Upper lobe of left lung (tissue), 6 donors: ENCODE data around the gene CRIP3. TPM values are rescaled to one million over a fixed set of nuclear protein-coding genes. Genes with fewer than 3 reads are reported as not detected.

ENCODE experiments used
- ATAC-seq, 2 donors: fragments of 200-7000 bp; cut with Tn5 transposase; one replicate each; pipeline ENCODE4 v1.9.1; 2022; ENCODE audit warnings: mild to moderate bottlenecking in 2 of 2, moderate library complexity in 2 of 2; ENCODE audit not compliant: low FRiP score in 2 of 2
- DNase-seq, 2 donors: peaks; one replicate each; pipeline ENCODE4 v3.0.0-alpha.2; 2019 to 2020
- H3K27ac ChIP-seq, 4 donors: fragments of 200-600 bp; sonication (generic); one replicate each; pipeline ENCODE4 v1.5.1; 2016 to 2019
- H3K27me3 ChIP-seq, 4 donors: fragments of 200-600 bp; sonication (generic); one replicate each; pipeline ENCODE4 v1.5.1; 2017 to 2019
- H3K36me3 ChIP-seq, 4 donors: fragments of 200-600 bp; sonication (generic); one replicate each; pipeline ENCODE4 v1.5.1; 2016 to 2019
- H3K4me1 ChIP-seq, 4 donors: fragments of 200-600 bp; sonication (generic); one replicate each; pipeline ENCODE4 v1.5.1; 2018 to 2019
- H3K4me3 ChIP-seq, 4 donors: fragments of 200-600 bp; sonication (generic); one replicate each; pipeline ENCODE4 v1.5.1; 2017 to 2019; ENCODE audit warnings: mild to moderate bottlenecking in 2 of 4, moderate library complexity in 1 of 4
- H3K9me3 ChIP-seq, 4 donors: fragments of 200-600 bp; sonication (generic); one replicate each; pipeline ENCODE4 v1.5.1; 2018 to 2019
- EP300 ChIP-seq, 4 donors: sonication (generic); formaldehyde crosslinking; IDR thresholded peaks; one replicate each; pipeline ENCODE4 v1.5.1; 2017; ENCODE audit warnings: antibody characterized with exemption in 4 of 4, control low read depth in 2 of 4
- POLR2A ChIP-seq, 4 donors: fragments of 450-650 bp; IDR thresholded peaks; one replicate each; pipeline ENCODE4 v1.5.1; 2016 to 2017; ENCODE audit warnings: antibody characterized with exemption in 4 of 4, mild to moderate bottlenecking in 2 of 4
- POLR2AphosphoS5 ChIP-seq, 2 donors: sonication (generic); formaldehyde crosslinking; IDR thresholded peaks; one replicate each; pipeline ENCODE4 v1.5.1; 2017; ENCODE audit warnings: antibody characterized with exemption in 2 of 2
- WGBS, 2 donors: methylation state at CpG; one replicate each; pipeline ENCODE4 v1.1.5; 2017 to 2018; 5-methylcytosine and 5-hydroxymethylcytosine counted together
- total RNA-seq, 6 donors: library from RNA; depleted of rRNA in 4 of 6; stranded (reverse); fragments of >200 nt in 4 of 6; gene quantifications; one replicate each; pipeline versions ENCODE4 v1.1.0 to v1.2.1, GENCODE V29; 2016 to 2021
- TF ChIP-seq, protein P1 (sequence below), 6 experiments: fragments of 450-650 bp in 4 of 6; fragments of 200-600 bp in 2 of 6; sonication (generic) in 2 of 6; IDR thresholded peaks; one replicate each; pipeline ENCODE4 v1.5.1; 2016 to 2019; ENCODE audit warnings: antibody characterized with exemption in 6 of 6
- donor health status: DM: no; HTN: no; CAD: no; lungs with moderate emphysema.
- donor health status: DM: no; HTN: yes; CAD: no; lungs with severe emphysema.

Gene CRIP3
- total RNA-seq, 6 donors from 2014 or later, result 1.5 TPM; not detected in 5

DNA sequence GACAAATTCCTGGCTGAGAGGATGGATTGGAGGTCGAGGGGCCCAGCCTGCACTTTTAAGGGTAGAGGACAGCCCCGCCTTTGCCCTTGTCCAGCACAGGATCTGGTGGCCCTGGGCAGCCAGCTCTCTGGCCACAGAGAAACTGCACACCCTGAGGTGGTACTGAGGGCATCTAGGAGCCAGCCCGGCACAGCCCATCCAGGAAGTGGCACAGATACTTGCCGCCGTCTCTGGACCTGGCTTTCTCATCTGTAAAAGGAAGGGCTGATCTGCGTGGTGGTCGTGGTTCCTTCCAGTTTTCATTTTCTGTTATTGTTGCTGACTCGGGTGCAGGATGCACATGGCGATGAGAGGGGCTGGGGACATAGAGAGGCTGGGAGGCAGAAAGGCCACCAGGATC lies 26.6 kb downstream of the CRIP3 start:
- ATAC-seq (no peak), DNase-seq (no peak)

DNA sequence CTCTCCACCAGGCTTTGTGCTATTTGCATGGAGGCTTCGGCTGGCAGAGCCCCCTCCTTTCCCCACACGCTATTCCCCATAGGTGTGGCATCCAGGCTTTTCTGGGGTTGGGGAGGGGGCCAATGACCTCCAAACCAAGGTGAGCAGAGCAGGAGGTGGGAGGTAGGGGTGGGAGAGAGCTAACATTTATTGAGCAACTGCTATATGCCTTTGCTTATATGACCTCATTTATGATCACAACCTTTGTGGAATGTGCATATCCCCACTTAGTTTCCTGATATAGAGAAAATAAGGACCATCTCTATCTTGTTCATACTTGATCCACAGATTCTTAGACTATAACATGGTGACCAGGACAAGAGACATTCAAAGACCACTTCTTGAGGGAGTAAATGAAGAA lies 28.4 kb downstream of the CRIP3 start:
- WGBS, 2 donors, result 60 to 79% methylated on average over 1 to 2 of the region's 2 CpGs
- DNase-seq, result no peak
- peaks cover 0 to 23% (median 13%) of the 10 kb centered on the region in 4 donors for H3K27me3 ChIP-seq

More for the DNA sequence above, 26.6 kb downstream of the CRIP3 start:
- 54 to 56% methylated on average over 8 to 9 of the region's 9 CpGs for whole genome bisulfite sequencing, 2 donors
- TF ChIP-seq POLR2AphosphoS5 (IDR thresholded peaks at IDR 0.05), result no peak
- TF ChIP-seq POLR2A (IDR thresholded peaks at IDR 0.05), result no peak
- no peak for TF ChIP-seq EP300 (IDR thresholded peaks at IDR 0.05)
- TF ChIP-seq, protein P1, sequence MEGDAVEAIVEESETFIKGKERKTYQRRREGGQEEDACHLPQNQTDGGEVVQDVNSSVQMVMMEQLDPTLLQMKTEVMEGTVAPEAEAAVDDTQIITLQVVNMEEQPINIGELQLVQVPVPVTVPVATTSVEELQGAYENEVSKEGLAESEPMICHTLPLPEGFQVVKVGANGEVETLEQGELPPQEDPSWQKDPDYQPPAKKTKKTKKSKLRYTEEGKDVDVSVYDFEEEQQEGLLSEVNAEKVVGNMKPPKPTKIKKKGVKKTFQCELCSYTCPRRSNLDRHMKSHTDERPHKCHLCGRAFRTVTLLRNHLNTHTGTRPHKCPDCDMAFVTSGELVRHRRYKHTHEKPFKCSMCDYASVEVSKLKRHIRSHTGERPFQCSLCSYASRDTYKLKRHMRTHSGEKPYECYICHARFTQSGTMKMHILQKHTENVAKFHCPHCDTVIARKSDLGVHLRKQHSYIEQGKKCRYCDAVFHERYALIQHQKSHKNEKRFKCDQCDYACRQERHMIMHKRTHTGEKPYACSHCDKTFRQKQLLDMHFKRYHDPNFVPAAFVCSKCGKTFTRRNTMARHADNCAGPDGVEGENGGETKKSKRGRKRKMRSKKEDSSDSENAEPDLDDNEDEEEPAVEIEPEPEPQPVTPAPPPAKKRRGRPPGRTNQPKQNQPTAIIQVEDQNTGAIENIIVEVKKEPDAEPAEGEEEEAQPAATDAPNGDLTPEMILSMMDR (IDR thresholded peaks at IDR 0.05), result no peak
- Histone ChIP-seq H3K36me3 (no peaks in the 10 kb centered on the region), H3K4me3 (no peak overlapping the region), H3K27me3 (peaks cover 0 to 14% (median 7%) of the 10 kb centered on the region in 4 donors), H3K9me3 (no peaks in the 10 kb centered on the region), H3K4me1 (peaks cover 0 to 10% (median 0%) of the 10 kb centered on the region in 4 donors), H3K27ac (no peak overlapping the region)

DNA sequence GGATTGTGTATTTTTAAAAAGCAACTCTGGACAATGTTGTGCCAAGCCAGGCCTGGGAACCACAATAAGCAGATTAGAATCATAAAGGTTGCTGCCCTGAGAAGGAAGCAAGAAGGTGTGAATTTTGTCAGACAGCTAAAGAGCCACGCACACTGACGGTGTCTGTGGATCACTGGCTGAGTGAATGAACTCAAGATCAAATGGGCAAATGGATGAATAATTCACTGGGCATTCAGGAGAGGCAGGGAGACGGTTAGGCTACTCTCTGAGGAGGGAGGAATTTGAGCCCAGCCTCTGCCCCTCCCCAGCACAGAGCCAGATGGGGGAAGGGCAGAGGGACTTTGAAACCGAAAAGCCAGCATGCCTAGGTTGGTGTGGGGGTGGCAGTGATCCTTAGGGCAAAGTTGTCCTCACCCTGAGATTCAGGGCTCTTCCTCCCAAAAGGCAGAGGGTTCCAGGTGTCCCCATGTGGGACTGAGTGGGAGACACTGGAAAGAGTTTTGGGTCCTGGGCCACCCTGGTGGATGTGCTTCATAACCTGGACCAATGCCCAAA lies 30.0 kb downstream of the CRIP3 start:
- Histone ChIP-seq H3K27me3 (peaks cover 0 to 22% (median 19%) of the 10 kb centered on the region in 4 donors), H3K27ac (no peak overlapping the region), H3K9me3 (no peaks in the 10 kb centered on the region), H3K36me3 (no peaks in the 10 kb centered on the region), H3K4me3 (no peak overlapping the region), H3K4me1 (peaks cover 13 to 20% (median 18%) of the 10 kb centered on the region in 4 donors)
- WGBS, 2 donors, result 63 to 80% methylated on average over 4 of the region's 4 CpGs
- DNase-seq (no peak), ATAC-seq (no peak)
- no peak for TF ChIP-seq POLR2AphosphoS5 (IDR thresholded peaks at IDR 0.05)
- TF ChIP-seq EP300 (IDR thresholded peaks at IDR 0.05), result no peak
- TF ChIP-seq, protein P1 (IDR thresholded peaks at IDR 0.05), result no peak
- no peak for TF ChIP-seq POLR2A (IDR thresholded peaks at IDR 0.05)

More for the DNA sequence above, 28.4 kb downstream of the CRIP3 start:
- Histone ChIP-seq H3K9me3 (no peaks in the 10 kb centered on the region), H3K36me3 (no peaks in the 10 kb centered on the region), H3K4me1 (peaks cover 12 to 19% (median 13%) of the 10 kb centered on the region in 4 donors), H3K27ac (no peak overlapping the region), H3K4me3 (no peak overlapping the region)
- TF ChIP-seq POLR2AphosphoS5 (IDR thresholded peaks at IDR 0.05) (no peak), POLR2A (IDR thresholded peaks at IDR 0.05) (no peak), EP300 (IDR thresholded peaks at IDR 0.05) (no peak)
- TF ChIP-seq, protein P1 (IDR thresholded peaks at IDR 0.05), result no peak
- no peak for ATAC-seq

DNA sequence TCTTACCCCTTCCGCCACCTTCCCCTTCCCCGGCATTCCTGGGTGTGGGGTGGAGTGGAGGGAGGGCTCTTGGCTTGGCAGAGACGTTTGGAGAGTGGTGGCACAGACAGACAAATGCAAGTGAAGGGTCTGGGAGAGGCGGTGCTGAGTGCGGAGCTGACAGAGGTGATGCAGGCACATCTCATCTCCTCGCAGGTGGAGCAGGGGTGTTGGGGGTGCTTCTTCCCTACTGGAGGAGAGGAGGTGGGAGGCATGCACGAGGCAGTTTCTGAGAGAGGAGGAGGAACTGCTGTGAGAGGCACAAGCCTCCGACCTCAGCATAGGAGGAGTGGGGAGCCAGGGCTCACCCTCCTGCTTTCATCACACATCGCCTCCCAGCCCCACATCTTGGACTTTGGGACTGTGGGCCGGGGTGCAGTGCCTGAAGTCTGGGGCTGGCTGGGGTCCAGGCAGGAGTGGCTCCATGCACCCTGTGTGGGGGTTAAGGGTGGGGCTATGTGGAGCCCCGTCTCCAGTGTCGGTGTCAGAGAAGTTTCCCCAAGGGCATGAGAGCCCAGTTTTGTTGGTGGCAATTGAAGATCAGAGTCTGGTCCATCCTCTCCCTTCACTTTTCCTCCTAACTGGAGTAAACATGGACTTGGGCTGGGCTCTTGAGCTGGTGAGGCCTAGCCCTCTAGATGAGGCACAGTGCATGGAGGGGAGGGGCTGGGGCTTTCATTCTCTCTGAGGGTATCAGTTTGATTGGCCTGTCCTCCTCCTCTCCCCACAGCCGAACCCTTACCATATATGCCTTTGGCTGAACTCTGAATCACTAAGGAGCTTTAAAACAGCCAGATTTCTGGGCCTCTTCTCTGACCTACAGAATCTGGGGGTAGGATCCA lies 30.7 kb downstream of the CRIP3 start:
- Histone ChIP-seq H3K27me3 (peaks cover 0 to 22% (median 19%) of the 10 kb centered on the region in 4 donors), H3K4me3 (no peak overlapping the region), H3K9me3 (no peaks in the 10 kb centered on the region), H3K27ac (no peak overlapping the region), H3K36me3 (no peaks in the 10 kb centered on the region), H3K4me1 (peaks cover 13 to 20% (median 18%) of the 10 kb centered on the region in 4 donors)
- ATAC-seq, result no peak
- WGBS, 2 donors, result 69 to 80% methylated on average over 13 of the region's 13 CpGs
- DNase-seq, result no peak
- TF ChIP-seq EP300 (IDR thresholded peaks at IDR 0.05) (no peak), POLR2A (IDR thresholded peaks at IDR 0.05) (no peak), POLR2AphosphoS5 (IDR thresholded peaks at IDR 0.05) (no peak)
- TF ChIP-seq, protein P1 (IDR thresholded peaks at IDR 0.05), result no peak
